GM23338 (cell line): ENCODE data around the gene EXOC4. TPM values are rescaled to one million over a fixed set of nuclear protein-coding genes. Genes with fewer than 3 reads are reported as not detected.
A peak's percentile ranks its signal among the peaks of the same experiment; 100 is the strongest.

ENCODE experiments used
- ATAC-seq: fragments of 200-7000 bp; cut with Tn5 transposase; 3 replicates; pipeline ENCODE4 v1.9.1; 2020
- DNase-seq: peaks from one replicate; pipeline ENCODE4 v3.0.0-alpha.2; 2015; ENCODE audit warnings: low spot score
- H2AFZ ChIP-seq: fragments of 200-600 bp; sonication (generic); 2 replicates; pipeline ENCODE4 v1.8.0; 2016; ENCODE audit warnings: antibody characterized with exemption, mild to moderate bottlenecking, moderate library complexity
- H3F3A ChIP-seq: fragments of 200-600 bp; sonication (generic); replicated peaks from 2 replicates; pipeline ENCODE4 v1.8.0; 2017; ENCODE audit warnings: antibody characterized with exemption, mixed run types, low read depth
- H3K27ac ChIP-seq: fragments of 200-600 bp; sonication (generic); 2 replicates; pipeline ENCODE4 v1.6.1; 2016; ENCODE audit warnings: low read depth
- H3K27me3 ChIP-seq: fragments of 200-600 bp; sonication (generic); 2 replicates; pipeline ENCODE4 v1.8.0; 2016; ENCODE audit warnings: mild to moderate bottlenecking, mixed run types, moderate library complexity; ENCODE audit not compliant: insufficient read depth
- H3K36me3 ChIP-seq: fragments of 200-600 bp; sonication (generic); 2 replicates; pipeline ENCODE4 v1.8.0; 2016; ENCODE audit warnings: mild to moderate bottlenecking; ENCODE audit not compliant: insufficient read depth
- H3K4me1 ChIP-seq: fragments of 200-600 bp; sonication (generic); 2 replicates; pipeline ENCODE4 v1.8.0; 2016; ENCODE audit warnings: mild to moderate bottlenecking, moderate library complexity; ENCODE audit not compliant: insufficient read depth
- H3K4me2 ChIP-seq: fragments of 200-600 bp; sonication (generic); 2 replicates; pipeline ENCODE4 v1.7.1; 2017; ENCODE audit warnings: mixed run types
- H3K4me3 ChIP-seq: fragments of 200-600 bp; sonication (generic); 2 replicates; pipeline ENCODE4 v1.6.1; 2016; ENCODE audit warnings: mixed run types
- H3K79me2 ChIP-seq: fragments of 200-600 bp; sonication (generic); replicated peaks from 2 replicates; pipeline ENCODE4 v1.8.0; 2017; ENCODE audit warnings: mild to moderate bottlenecking; ENCODE audit not compliant: insufficient read depth
- H3K9me2 ChIP-seq: fragments of 200-600 bp; sonication (generic); 2 replicates; pipeline ENCODE4 v1.8.0; 2017; ENCODE audit not compliant: insufficient read depth
- H4K20me1 ChIP-seq: fragments of 200-600 bp; sonication (generic); replicated peaks from 2 replicates; pipeline ENCODE4 v1.8.0; 2017; ENCODE audit warnings: mild to moderate bottlenecking; ENCODE audit not compliant: insufficient read depth
- H3K27ac Mint-ChIP-seq: 2 replicates; pipeline ENCODE4 v1.8.0; 2020; ENCODE audit warnings: inconsistent platforms, mild to moderate bottlenecking, moderate library complexity, mixed read lengths
- H3K27me3 Mint-ChIP-seq: 3 replicates; pipeline ENCODE4 v1.8.0; 2022; ENCODE audit warnings: low read depth, mild to moderate bottlenecking, moderate library complexity, mixed read lengths, inconsistent platforms; ENCODE audit not compliant: insufficient read depth, poor library complexity
- H3K36me3 Mint-ChIP-seq: 3 replicates; pipeline ENCODE4 v1.8.0; 2021; ENCODE audit warnings: low read depth, mild to moderate bottlenecking, inconsistent platforms, moderate library complexity, mixed read lengths
- H3K4me1 Mint-ChIP-seq: 3 replicates; pipeline ENCODE4 v1.8.0; 2020; ENCODE audit warnings: mild to moderate bottlenecking, inconsistent platforms, mixed read lengths
- H3K4me3 Mint-ChIP-seq: 3 replicates; pipeline ENCODE4 v1.8.0; 2021; ENCODE audit warnings: moderate library complexity, mild to moderate bottlenecking, inconsistent platforms, mixed read lengths
- H3K9me3 Mint-ChIP-seq: 3 replicates; pipeline ENCODE4 v1.8.0; 2020; ENCODE audit warnings: moderate library complexity, mild to moderate bottlenecking, inconsistent platforms, mixed read lengths
- CREB1 ChIP-seq: fragments of 250-450 bp; sonication (Bioruptor Pico); IDR thresholded peaks from 2 replicates; pipeline ENCODE4 v1.5.0; 2020; ENCODE audit warnings: low read depth, mild to moderate bottlenecking, moderate library complexity
- ETS1 ChIP-seq: IDR thresholded peaks from 2 replicates; pipeline ENCODE4 v1.6.1; 2016; ENCODE audit warnings: antibody characterized with exemption
- EZH2 ChIP-seq: fragments of 200-600 bp; sonication (generic); IDR thresholded peaks from one replicate; pipeline ENCODE4 v1.8.0; 2017; ENCODE audit warnings: antibody characterized with exemption, mild to moderate bottlenecking, low read depth; ENCODE audit not compliant: unreplicated experiment
- EZH2phosphoT487 ChIP-seq: fragments of 200-600 bp; sonication (generic); IDR thresholded peaks from one replicate; pipeline ENCODE4 v1.8.1; 2018; ENCODE audit warnings: antibody characterized with exemption; ENCODE audit not compliant: unreplicated experiment
- JUNB ChIP-seq: IDR thresholded peaks from one replicate; pipeline ENCODE4 v1.6.1; 2016; ENCODE audit warnings: antibody characterized with exemption; ENCODE audit not compliant: unreplicated experiment
- NANOG ChIP-seq: IDR thresholded peaks from 2 replicates; pipeline ENCODE4 v1.6.1; 2016; ENCODE audit warnings: antibody characterized with exemption, borderline replicate concordance
- POLR2AphosphoS5 ChIP-seq: IDR thresholded peaks from 2 replicates; pipeline ENCODE4 v1.6.1; 2016; ENCODE audit warnings: antibody characterized with exemption, low read depth
- REST ChIP-seq: IDR thresholded peaks from one replicate; pipeline ENCODE4 v1.6.1; 2018; ENCODE audit warnings: antibody characterized with exemption; ENCODE audit not compliant: unreplicated experiment
- STAT1 ChIP-seq: IDR thresholded peaks from one replicate; pipeline ENCODE4 v1.6.1; 2016; ENCODE audit warnings: antibody characterized with exemption; ENCODE audit not compliant: unreplicated experiment
- ZNF114 ChIP-seq: fragments of 250-450 bp; sonication (Bioruptor Pico); IDR thresholded peaks from 2 replicates; pipeline ENCODE4 v1.5.0; 2020; ENCODE audit warnings: mild to moderate bottlenecking, moderate library complexity
- ZNF331 ChIP-seq: fragments of 250-450 bp; sonication (Bioruptor Pico); IDR thresholded peaks from 2 replicates; pipeline ENCODE4 v1.5.0; 2020; ENCODE audit warnings: low read depth, mild to moderate bottlenecking, moderate library complexity
- polyA plus RNA-seq: library from polyadenylated mRNA; unstranded; fragments of >200 nt; fragmentation: Nextera tagmentation; extraction: Ambion mirVana; gene quantifications from 2 replicates; pipeline ENCODE4 v1.2.1, GENCODE V29; 2016
- total RNA-seq: library from RNA; depleted of rRNA; stranded (reverse); fragments of >200 nt; shearing (Covaris generic); gene quantifications from 2 replicates; pipeline ENCODE4 v1.2.3, GENCODE V29; 2014
- TF ChIP-seq, protein P1 (sequence below): fragments of 250-450 bp; sonication (Bioruptor Pico); IDR thresholded peaks from 2 replicates; pipeline ENCODE4 v1.5.0; 2020; ENCODE audit warnings: mild to moderate bottlenecking, moderate library complexity

Gene EXOC4
- total and polyA plus RNA-seq, 2 experiments from 2014 or later, result 37.5 to 52.7 TPM

DNA sequence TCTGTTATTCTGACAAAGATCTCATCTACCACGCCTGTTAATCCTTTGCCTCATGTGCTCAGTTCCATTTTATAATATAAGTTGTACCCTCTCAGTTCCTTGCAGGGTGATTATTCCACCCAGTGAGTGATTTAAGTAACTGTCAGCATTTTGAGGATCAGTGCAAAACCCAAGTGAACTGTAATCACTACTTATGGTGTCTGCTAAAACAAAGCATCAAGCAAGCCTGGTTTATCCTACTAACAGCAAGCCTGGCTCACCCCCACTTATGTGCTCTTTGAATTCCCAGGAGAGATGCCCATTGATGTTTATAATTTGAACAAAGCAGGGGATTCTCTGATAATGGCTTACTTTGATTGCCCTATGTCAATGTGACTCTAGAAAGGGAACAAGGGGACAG is 687.5 kb downstream of the EXOC4 start:
- TF ChIP-seq REST (no peak), ZNF331 (CRISPR knock-in tag) (no peak), NANOG (no peak), JUNB (no peak), ZNF114 (CRISPR knock-in tag) (no peak), ETS1 (no peak), EZH2phosphoT487 (no peak), STAT1 (no peak), CREB1 (no peak), POLR2AphosphoS5 (no peak), EZH2 (no peak)
- TF ChIP-seq, protein P1, sequence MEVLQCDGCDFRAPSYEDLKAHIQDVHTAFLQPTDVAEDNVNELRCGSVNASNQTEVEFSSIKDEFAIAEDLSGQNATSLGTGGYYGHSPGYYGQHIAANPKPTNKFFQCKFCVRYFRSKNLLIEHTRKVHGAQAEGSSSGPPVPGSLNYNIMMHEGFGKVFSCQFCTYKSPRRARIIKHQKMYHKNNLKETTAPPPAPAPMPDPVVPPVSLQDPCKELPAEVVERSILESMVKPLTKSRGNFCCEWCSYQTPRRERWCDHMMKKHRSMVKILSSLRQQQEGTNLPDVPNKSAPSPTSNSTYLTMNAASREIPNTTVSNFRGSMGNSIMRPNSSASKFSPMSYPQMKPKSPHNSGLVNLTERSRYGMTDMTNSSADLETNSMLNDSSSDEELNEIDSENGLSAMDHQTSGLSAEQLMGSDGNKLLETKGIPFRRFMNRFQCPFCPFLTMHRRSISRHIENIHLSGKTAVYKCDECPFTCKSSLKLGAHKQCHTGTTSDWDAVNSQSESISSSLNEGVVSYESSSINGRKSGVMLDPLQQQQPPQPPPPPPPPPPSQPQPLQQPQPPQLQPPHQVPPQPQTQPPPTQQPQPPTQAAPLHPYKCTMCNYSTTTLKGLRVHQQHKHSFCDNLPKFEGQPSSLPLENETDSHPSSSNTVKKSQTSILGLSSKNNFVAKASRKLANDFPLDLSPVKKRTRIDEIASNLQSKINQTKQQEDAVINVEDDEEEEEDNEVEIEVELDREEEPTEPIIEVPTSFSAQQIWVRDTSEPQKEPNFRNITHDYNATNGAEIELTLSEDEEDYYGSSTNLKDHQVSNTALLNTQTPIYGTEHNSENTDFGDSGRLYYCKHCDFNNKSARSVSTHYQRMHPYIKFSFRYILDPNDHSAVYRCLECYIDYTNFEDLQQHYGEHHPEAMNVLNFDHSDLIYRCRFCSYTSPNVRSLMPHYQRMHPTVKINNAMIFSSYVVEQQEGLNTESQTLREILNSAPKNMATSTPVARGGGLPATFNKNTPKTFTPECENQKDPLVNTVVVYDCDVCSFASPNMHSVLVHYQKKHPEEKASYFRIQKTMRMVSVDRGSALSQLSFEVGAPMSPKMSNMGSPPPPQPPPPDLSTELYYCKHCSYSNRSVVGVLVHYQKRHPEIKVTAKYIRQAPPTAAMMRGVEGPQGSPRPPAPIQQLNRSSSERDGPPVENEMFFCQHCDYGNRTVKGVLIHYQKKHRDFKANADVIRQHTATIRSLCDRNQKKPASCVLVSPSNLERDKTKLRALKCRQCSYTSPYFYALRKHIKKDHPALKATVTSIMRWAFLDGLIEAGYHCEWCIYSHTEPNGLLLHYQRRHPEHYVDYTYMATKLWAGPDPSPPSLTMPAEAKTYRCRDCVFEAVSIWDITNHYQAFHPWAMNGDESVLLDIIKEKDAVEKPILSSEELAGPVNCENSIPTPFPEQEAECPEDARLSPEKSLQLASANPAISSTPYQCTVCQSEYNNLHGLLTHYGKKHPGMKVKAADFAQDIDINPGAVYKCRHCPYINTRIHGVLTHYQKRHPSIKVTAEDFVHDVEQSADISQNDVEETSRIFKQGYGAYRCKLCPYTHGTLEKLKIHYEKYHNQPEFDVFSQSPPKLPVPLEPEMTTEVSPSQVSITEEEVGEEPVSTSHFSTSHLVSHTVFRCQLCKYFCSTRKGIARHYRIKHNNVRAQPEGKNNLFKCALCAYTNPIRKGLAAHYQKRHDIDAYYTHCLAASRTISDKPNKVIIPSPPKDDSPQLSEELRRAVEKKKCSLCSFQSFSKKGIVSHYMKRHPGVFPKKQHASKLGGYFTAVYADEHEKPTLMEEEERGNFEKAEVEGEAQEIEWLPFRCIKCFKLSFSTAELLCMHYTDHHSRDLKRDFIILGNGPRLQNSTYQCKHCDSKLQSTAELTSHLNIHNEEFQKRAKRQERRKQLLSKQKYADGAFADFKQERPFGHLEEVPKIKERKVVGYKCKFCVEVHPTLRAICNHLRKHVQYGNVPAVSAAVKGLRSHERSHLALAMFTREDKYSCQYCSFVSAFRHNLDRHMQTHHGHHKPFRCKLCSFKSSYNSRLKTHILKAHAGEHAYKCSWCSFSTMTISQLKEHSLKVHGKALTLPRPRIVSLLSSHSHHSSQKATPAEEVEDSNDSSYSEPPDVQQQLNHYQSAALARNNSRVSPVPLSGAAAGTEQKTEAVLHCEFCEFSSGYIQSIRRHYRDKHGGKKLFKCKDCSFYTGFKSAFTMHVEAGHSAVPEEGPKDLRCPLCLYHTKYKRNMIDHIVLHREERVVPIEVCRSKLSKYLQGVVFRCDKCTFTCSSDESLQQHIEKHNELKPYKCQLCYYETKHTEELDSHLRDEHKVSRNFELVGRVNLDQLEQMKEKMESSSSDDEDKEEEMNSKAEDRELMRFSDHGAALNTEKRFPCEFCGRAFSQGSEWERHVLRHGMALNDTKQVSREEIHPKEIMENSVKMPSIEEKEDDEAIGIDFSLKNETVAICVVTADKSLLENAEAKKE (CRISPR knock-in tag), result no peak
- Histone ChIP-seq H3K27ac (no peak overlapping the region), H3F3A (no peaks in the 10 kb centered on the region), H2AFZ (no peak overlapping the region), H3K79me2 (no peaks in the 10 kb centered on the region), H3K9me2 (no peaks in the 10 kb centered on the region), H3K27me3 (no peaks in the 10 kb centered on the region), H3K36me3 (no peaks in the 10 kb centered on the region), H4K20me1 (no peaks in the 10 kb centered on the region), H3K4me2 (peak overlapping the region; percentile 25), H3K4me3 (no peak overlapping the region), H3K4me1 (peaks cover 26% of the 10 kb centered on the region)
- no peaks in the 10 kb centered on the region for H3K9me3 Mint-ChIP-seq
- H3K36me3 Mint-ChIP-seq, result no peaks in the 10 kb centered on the region; the same call in 1 of the 3 replicates
- H3K27ac Mint-ChIP-seq, result no peak overlapping the region
- no peak for DNase-seq
- peaks cover 27% of the 10 kb centered on the region for H3K4me1 Mint-ChIP-seq
- H3K4me3 Mint-ChIP-seq, result no peak overlapping the region
- no peaks in the 10 kb centered on the region for H3K27me3 Mint-ChIP-seq
- no peak for ATAC-seq
